ENCODE results near the gene SCAP. TPM values are rescaled to one million over a fixed set of nuclear protein-coding genes. Genes with fewer than 3 reads are reported as not detected.

The SCAP gene
- total and polyA plus RNA-seq, 2 of the 4 experiments (the other 2 are of a cell fraction), result 25.3 to 34.6 TPM

DNA sequence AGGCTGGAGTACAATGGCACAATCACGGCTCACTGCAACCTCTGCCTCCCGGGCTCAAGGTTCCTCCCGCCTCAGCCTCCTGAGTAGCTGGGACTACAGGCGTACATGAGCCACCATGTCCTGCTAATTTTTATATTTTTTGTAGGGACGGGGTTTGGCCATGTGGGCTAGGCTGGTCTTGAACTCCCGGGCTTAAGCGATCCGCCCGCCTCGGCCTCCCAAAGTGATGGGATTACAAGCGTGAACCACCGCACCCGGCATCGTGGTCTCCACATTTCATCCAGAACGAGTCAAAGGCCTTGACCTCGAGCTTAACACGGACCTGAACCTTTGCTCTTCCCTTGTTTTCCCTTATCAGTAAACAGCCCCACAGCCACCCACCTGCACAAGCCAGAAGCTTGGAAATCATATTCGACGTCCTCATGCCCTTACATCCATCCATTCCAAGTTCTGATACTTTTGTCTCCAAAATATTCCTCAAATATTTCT lies 96.3 kb downstream of the SCAP start:
- Histone ChIP-seq H3K4me2 (ENCODE audit: low read depth, low read length) (peak overlapping the region; percentile 86), H3K56ac (ENCODE audit: extremely low read depth, insufficient read depth, low read length) (peak overlapping the region; percentile 22; the same call in 1 of the 2 replicates), H3K18ac (ENCODE audit: low read depth, low read length) (no peak overlapping the region), H3K14ac (replicated peaks; ENCODE audit: low read depth, low read length) (peak overlapping the region; percentile 93; the same call in 1 of the 2 replicates), H3K27me3 (ENCODE audit: control insufficient read depth, insufficient read depth, low read length) (no peaks in the 10 kb centered on the region), H4K8ac (ENCODE audit: low read depth in 2 of 2, low read length in 2 of 2) (peak overlapping the region; percentile 83 to 92; a peak in 3 of 4 replicates), H2BK5ac (ENCODE audit: low read depth, low read length, poor library complexity, severe bottlenecking) (no peak overlapping the region), H3K4me3 (ENCODE audit: insufficient read depth, low read depth, low read length) (peak overlapping the region; percentile 60; the same call in 1 of the 2 replicates), H2AK9ac (replicated peaks; ENCODE audit: low read depth, low read length, poor library complexity) (peak overlapping the region; percentile 65), H3K79me1 (ENCODE audit: low read depth in 1 of 2, low read length in 2 of 2) (peaks cover 26 to 54% of the 10 kb centered on the region in 2 experiments), H3K9ac (ENCODE audit: low read depth, low read length) (peak overlapping the region; percentile 91; the same call in 1 of the 2 replicates), H3K27ac (ENCODE audit: insufficient read depth, low read length) (no peak overlapping the region), H4K5ac (ENCODE audit: low read depth, low read length) (no peak overlapping the region), H3K36me3 (ENCODE audit: control insufficient read depth, insufficient read depth, low read length) (0 out of 2 replicates have a peak, but pooled peaks cover 2% of the 10 kb centered on the region), H3K9me1 (ENCODE audit: insufficient read depth, low read length) (peaks cover 10% of the 10 kb centered on the region), H4K20me1 (ENCODE audit: insufficient read depth, low read length) (peaks cover 22% of the 10 kb centered on the region), H4K91ac (ENCODE audit: insufficient read depth, low read depth, low read length) (no peak overlapping the region), H3K9me3 (ENCODE audit: control insufficient read depth, insufficient read depth, low read length) (no peaks in the 10 kb centered on the region), H2BK20ac (ENCODE audit: low read depth, low read length) (no peak overlapping the region), H3K4me1 (ENCODE audit: control insufficient read depth, insufficient read depth, low read length) (peaks cover 7% of the 10 kb centered on the region), H3K4ac (ENCODE audit: low read depth, low read length) (peak overlapping the region; percentile 87; the same call in 1 of the 2 replicates), H2BK120ac (ENCODE audit: low read depth, low read length) (no peak overlapping the region), H2AFZ (replicated peaks; ENCODE audit: low read length, poor library complexity) (no peak overlapping the region), H3K23ac (ENCODE audit: low read depth, low read length) (peak overlapping the region; percentile 57; the same call in 1 of the 2 replicates), H2BK15ac (ENCODE audit: low read depth, low read length) (no peak overlapping the region), H2AK5ac (ENCODE audit: low read depth, low read length) (peak overlapping the region; percentile 61; the same call in 1 of the 2 replicates)
- dilution Hi-C loops (cut with HindIII; ENCODE audit: low sequenced_read_pairs, unreplicated experiment) (no loop called here), intact Hi-C loops (cut with micrococcal nuclease) (no loop called here), in situ Hi-C loops (cut with MboI; ENCODE audit: low sequenced_read_pairs) (no loop called here)
- TF ChIP-seq, protein P1, sequence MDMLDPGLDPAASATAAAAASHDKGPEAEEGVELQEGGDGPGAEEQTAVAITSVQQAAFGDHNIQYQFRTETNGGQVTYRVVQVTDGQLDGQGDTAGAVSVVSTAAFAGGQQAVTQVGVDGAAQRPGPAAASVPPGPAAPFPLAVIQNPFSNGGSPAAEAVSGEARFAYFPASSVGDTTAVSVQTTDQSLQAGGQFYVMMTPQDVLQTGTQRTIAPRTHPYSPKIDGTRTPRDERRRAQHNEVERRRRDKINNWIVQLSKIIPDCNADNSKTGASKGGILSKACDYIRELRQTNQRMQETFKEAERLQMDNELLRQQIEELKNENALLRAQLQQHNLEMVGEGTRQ (IDR thresholded peaks at IDR 0.05; ENCODE audit: low read depth, low read length), result no peak
- TF ChIP-seq SMC3 (IDR thresholded peaks at IDR 0.05; ENCODE audit: low read depth, low read length), result no peak
- no peak for TF ChIP-seq MAZ (IDR thresholded peaks at IDR 0.05; ENCODE audit: borderline replicate concordance, low read depth, low read length)
- no peak for TF ChIP-seq POLR2A (IDR thresholded peaks at IDR 0.05; ENCODE audit: low read depth, low read length)
- TF ChIP-seq MXI1 (IDR thresholded peaks at IDR 0.05; ENCODE audit: borderline replicate concordance, low read depth, low read length), result no peak
- TF ChIP-seq MAFK (IDR thresholded peaks at IDR 0.05; ENCODE audit: low read depth, low read length), result no peak
- TF ChIP-seq, protein P2, sequence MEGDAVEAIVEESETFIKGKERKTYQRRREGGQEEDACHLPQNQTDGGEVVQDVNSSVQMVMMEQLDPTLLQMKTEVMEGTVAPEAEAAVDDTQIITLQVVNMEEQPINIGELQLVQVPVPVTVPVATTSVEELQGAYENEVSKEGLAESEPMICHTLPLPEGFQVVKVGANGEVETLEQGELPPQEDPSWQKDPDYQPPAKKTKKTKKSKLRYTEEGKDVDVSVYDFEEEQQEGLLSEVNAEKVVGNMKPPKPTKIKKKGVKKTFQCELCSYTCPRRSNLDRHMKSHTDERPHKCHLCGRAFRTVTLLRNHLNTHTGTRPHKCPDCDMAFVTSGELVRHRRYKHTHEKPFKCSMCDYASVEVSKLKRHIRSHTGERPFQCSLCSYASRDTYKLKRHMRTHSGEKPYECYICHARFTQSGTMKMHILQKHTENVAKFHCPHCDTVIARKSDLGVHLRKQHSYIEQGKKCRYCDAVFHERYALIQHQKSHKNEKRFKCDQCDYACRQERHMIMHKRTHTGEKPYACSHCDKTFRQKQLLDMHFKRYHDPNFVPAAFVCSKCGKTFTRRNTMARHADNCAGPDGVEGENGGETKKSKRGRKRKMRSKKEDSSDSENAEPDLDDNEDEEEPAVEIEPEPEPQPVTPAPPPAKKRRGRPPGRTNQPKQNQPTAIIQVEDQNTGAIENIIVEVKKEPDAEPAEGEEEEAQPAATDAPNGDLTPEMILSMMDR (conservative IDR thresholded peaks at IDR 0.05; ENCODE audit: low read depth, low read length), result no peak
- TF ChIP-seq RAD21 (IDR thresholded peaks at IDR 0.05; ENCODE audit: low read length), result no peak
- TF ChIP-seq FOS (IDR thresholded peaks at IDR 0.05; ENCODE audit: low read depth, low read length), result no peak
- TF ChIP-seq NFE2L2 (IDR thresholded peaks at IDR 0.05; ENCODE audit: low read depth, low read length), result no peak
- TF ChIP-seq CEBPB (IDR thresholded peaks at IDR 0.05; ENCODE audit: low read depth, low read length), result no peak
- TF ChIP-seq, protein P3, sequence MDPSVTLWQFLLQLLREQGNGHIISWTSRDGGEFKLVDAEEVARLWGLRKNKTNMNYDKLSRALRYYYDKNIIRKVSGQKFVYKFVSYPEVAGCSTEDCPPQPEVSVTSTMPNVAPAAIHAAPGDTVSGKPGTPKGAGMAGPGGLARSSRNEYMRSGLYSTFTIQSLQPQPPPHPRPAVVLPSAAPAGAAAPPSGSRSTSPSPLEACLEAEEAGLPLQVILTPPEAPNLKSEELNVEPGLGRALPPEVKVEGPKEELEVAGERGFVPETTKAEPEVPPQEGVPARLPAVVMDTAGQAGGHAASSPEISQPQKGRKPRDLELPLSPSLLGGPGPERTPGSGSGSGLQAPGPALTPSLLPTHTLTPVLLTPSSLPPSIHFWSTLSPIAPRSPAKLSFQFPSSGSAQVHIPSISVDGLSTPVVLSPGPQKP (IDR thresholded peaks at IDR 0.05; ENCODE audit: borderline replicate concordance, low read depth, low read length), result no peak
- no peak for TF ChIP-seq CHD1 (IDR thresholded peaks at IDR 0.05; ENCODE audit: low read depth, low read length)
- no peak for TF ChIP-seq BHLHE40 (IDR thresholded peaks at IDR 0.05; ENCODE audit: low read depth, low read length)
- TF ChIP-seq RFX5 (IDR thresholded peaks at IDR 0.05; ENCODE audit: low read depth, low read length), result no peak
- TF ChIP-seq RCOR1 (IDR thresholded peaks at IDR 0.05; ENCODE audit: insufficient replicate concordance, low read length), result no peak
- ATAC-seq (ENCODE audit: low read depth), result no peak
- ChIA-PET CTCF (interaction anchor here (0.5 kb wide), 1 partner anchor 276 kb away, joined by 4 read pairs; no protein-coding TSS in a partner anchor), POLR2A (ENCODE audit: unreplicated experiment) (no interaction called here)
- BruUV-seq (replicated peaks), result no TSS peak
- DNase-seq, result no peak
- WGBS, 2 experiments (ENCODE audit: extremely low coverage in 2 of 2, insufficient read length in 1 of 2), result 97% methylated on average over 11 of the region's 19 CpGs; no CpG with 5 or more reads in 1 of the 2 experiments

Measured in IMR-90 (cell line).